CD4-positive, alpha-beta T cell (primary cell): Measurements from ENCODE around the gene TIGD3. TPM values are rescaled to one million over a fixed set of nuclear protein-coding genes. Genes with fewer than 3 reads are reported as not detected.

Experiments
- ATAC-seq: fragments of 200-7000 bp; cut with Tn5 transposase; one replicate; pipeline ENCODE4 v1.10.0; 2022; ENCODE audit warnings: mild to moderate bottlenecking; ENCODE audit not compliant: poor library complexity
- CTCF ChIA-PET: fragments of 350-600 bp; sonication (Branson Sonifier 250); formaldehyde crosslinking; loops from one replicate; lab custom pipeline; 2021; ENCODE audit warnings: antibody characterized with exemption, inconsistent platforms; lab: Charles Lee
- POLR2A ChIA-PET: fragments of 350-600 bp; sonication (Branson Sonifier 250); formaldehyde crosslinking; loops from one replicate; lab custom pipeline; 2021; ENCODE audit warnings: antibody characterized with exemption, inconsistent platforms; lab: Charles Lee
- DNase-seq, 14 experiments: peaks; one replicate each; pipeline ENCODE4 v3.0.0-alpha.2; 2013 to 2020; ENCODE audit warnings: mixed read lengths in 2 of 14
- H3K27ac ChIP-seq, 2 donors: one replicate each; pipeline versions ENCODE4 v1.5.1 to v1.7.0; 2013; ENCODE audit warnings: low read length in 2 of 2, low read depth in 1 of 2, mild to moderate bottlenecking in 1 of 2
- H3K27me3 ChIP-seq, 2 experiments: 1 replicate in 1 of 2; 2 replicates in 1 of 2; pipeline versions ENCODE4 v1.6.1 to v1.7.0; 2013; ENCODE audit warnings: low read length in 2 of 2, control low read depth in 1 of 2, mild to moderate bottlenecking in 1 of 2, moderate library complexity in 1 of 2; ENCODE audit not compliant: insufficient read depth in 2 of 2, control insufficient read depth in 1 of 2
- H3K36me3 ChIP-seq: one replicate; pipeline ENCODE4 v1.6.1; 2013; ENCODE audit warnings: low read length, control low read depth; ENCODE audit not compliant: insufficient read depth
- H3K4me1 ChIP-seq: one replicate; pipeline ENCODE4 v1.6.1; 2013; ENCODE audit warnings: low read length, control low read depth; ENCODE audit not compliant: insufficient read depth
- H3K4me3 ChIP-seq: one replicate; pipeline ENCODE4 v1.5.1; 2013; ENCODE audit warnings: mild to moderate bottlenecking, low read length, moderate library complexity
- H3K9me3 ChIP-seq, 2 experiments: 1 replicate in 1 of 2; 2 replicates in 1 of 2; pipeline versions ENCODE4 v1.6.1 to v1.7.0; 2013; ENCODE audit warnings: low read length in 2 of 2, mild to moderate bottlenecking in 2 of 2, control low read depth in 1 of 2, moderate library complexity in 1 of 2; ENCODE audit not compliant: control insufficient read depth in 1 of 2, insufficient read depth in 1 of 2
- H3K27ac Mint-ChIP-seq: one replicate; pipeline ENCODE4 v1.8.0; 2020; ENCODE audit warnings: mixed read lengths
- H3K27me3 Mint-ChIP-seq: one replicate; pipeline ENCODE4 v1.8.0; 2021; ENCODE audit warnings: mixed read lengths
- H3K36me3 Mint-ChIP-seq: one replicate; pipeline ENCODE4 v1.8.0; 2021; ENCODE audit warnings: low read depth, mixed read lengths
- H3K4me1 Mint-ChIP-seq: one replicate; pipeline ENCODE4 v1.8.0; 2021; ENCODE audit warnings: low read depth, mixed read lengths
- H3K4me3 Mint-ChIP-seq: one replicate; pipeline ENCODE4 v1.8.0; 2020; ENCODE audit warnings: mild to moderate bottlenecking, mixed read lengths
- H3K9me3 Mint-ChIP-seq: one replicate; pipeline ENCODE4 v1.8.0; 2020; ENCODE audit warnings: mixed read lengths
- CTCF ChIP-seq: fragments of 200-600 bp; IDR thresholded peaks from one replicate; pipeline ENCODE4 v1.8.0; 2022; ENCODE audit warnings: antibody characterized with exemption, mild to moderate bottlenecking
- intact Hi-C, 2 experiments: fragments of 100-400 bp; cut with DNase I in 1 of 2; cut with micrococcal nuclease in 1 of 2; formaldehyde crosslinking; loops; one replicate each; pipeline versions ENCODE4 v1.15.1 to v1.9.0; 2023 to 2025; cut with DNase I, micrococcal nuclease
- total RNA-seq, 174 experiments: library from RNA in 2 of 174; stranded (reverse) in 2 of 174; gene quantifications; one replicate each; pipeline ENCODE4 v1.2.3 and lab custom pipeline; 2021 to 2026

TIGD3 gene
- total RNA-seq, 2 experiments from 2014 or later: 0.73 to 0.85 TPM

GRCh38 chr11:65341856-65342255, 12.7 kb upstream of the TIGD3 start:
- no peak for TF ChIP-seq CTCF
- Mint-ChIP-seq H3K9me3 (no peaks in the 10 kb centered on the region), H3K27ac (no peak overlapping the region), H3K4me3 (no peak overlapping the region), H3K4me1 (peaks cover 24% of the 10 kb centered on the region), H3K36me3 (peaks cover 85% of the 10 kb centered on the region), H3K27me3 (no peaks in the 10 kb centered on the region)
- DNase-seq: no peak
- ChIA-PET POLR2A (no interaction called here), CTCF (interaction anchor here (0.9 kb wide), 1 partner anchor 14 kb away, joined by 3 read pairs; no protein-coding TSS in a partner anchor)
- Histone ChIP-seq H3K4me1 (peaks cover 8% of the 10 kb centered on the region), H3K27me3 (no peaks in the 10 kb centered on the region), H3K9me3 (no peaks in the 10 kb centered on the region), H3K27ac (no peak overlapping the region), H3K36me3 (peaks cover 73% of the 10 kb centered on the region), H3K4me3 (no peak overlapping the region)
- ATAC-seq: no peak
- intact Hi-C loops: no loop called here

- no peak for ATAC-seq
- ChIA-PET POLR2A (interaction anchor here (0.8 to 2.0 kb wide), 3 partner anchors 19 to 222 kb away, joined by 3 to 10 read pairs (median 3); no protein-coding TSS in a partner anchor), CTCF (interaction anchor here (0.6 to 2.2 kb wide), 4 partner anchors 22 to 188 kb away, joined by 3 to 10 read pairs (median 4); no protein-coding TSS in a partner anchor)
- Histone ChIP-seq H3K36me3 (peaks cover 59% of the 10 kb centered on the region), H3K27ac (no peak overlapping the region), H3K9me3 (no peaks in the 10 kb centered on the region), H3K4me1 (peaks cover 20% of the 10 kb centered on the region), H3K4me3 (no peak overlapping the region), H3K27me3 (no peaks in the 10 kb centered on the region)
- no peak for TF ChIP-seq CTCF
- peaks cover 18% of the 10 kb centered on the region for H3K4me1 Mint-ChIP-seq
- no peaks in the 10 kb centered on the region for H3K9me3 Mint-ChIP-seq
- peaks cover 62% of the 10 kb centered on the region for H3K36me3 Mint-ChIP-seq
- H3K27ac Mint-ChIP-seq: peak overlapping the region; percentile 11
- H3K4me3 Mint-ChIP-seq: no peak overlapping the region
- no peaks in the 10 kb centered on the region for H3K27me3 Mint-ChIP-seq
- intact Hi-C loops: no loop called here
- no peak for DNase-seq
Measured at GRCh38 chr11:65351511-65351910, 3.0 kb upstream of the TIGD3 start.

- TF ChIP-seq CTCF: no peak
- POLR2A ChIA-PET: interaction anchor here (1.1 to 2.6 kb wide), 2 partner anchors 19 to 21 kb away, joined by 3 to 13 read pairs; partner anchors contain the start of gene DPF2
- ATAC-seq (no peak), DNase-seq (no peak)
- Histone ChIP-seq H3K4me1 (peaks cover 20% of the 10 kb centered on the region), H3K27ac (no peak overlapping the region), H3K27me3 (no peaks in the 10 kb centered on the region), H3K9me3 (no peaks in the 10 kb centered on the region), H3K4me3 (no peak overlapping the region), H3K36me3 (peaks cover 48% of the 10 kb centered on the region)
- Mint-ChIP-seq H3K4me1 (peaks cover 18% of the 10 kb centered on the region), H3K4me3 (peak overlapping the region; percentile 85), H3K27me3 (no peaks in the 10 kb centered on the region), H3K9me3 (no peaks in the 10 kb centered on the region), H3K27ac (peak overlapping the region; percentile 31), H3K36me3 (peaks cover 56% of the 10 kb centered on the region)
- intact Hi-C loops: no loop called here
- CTCF ChIA-PET: interaction anchor here (0.9 to 1.4 kb wide), 4 partner anchors 14 to 37 kb away, joined by 3 to 6 read pairs (median 4); no protein-coding TSS in a partner anchor
Measured at GRCh38 chr11:65352783-65353182, 1.8 kb upstream of the TIGD3 start.
